ENCODE measurements around the gene DNMT3A.

DNMT3A gene

GRCh38 chr2:25335204-25335603 is 6.5 kb downstream of the DNMT3A start:
- Histone ChIP-seq H2AK5ac (ENCODE audit: low read length, severe bottlenecking) (no peak overlapping the region), H3K23ac (ENCODE audit: low read length in 2 of 2) (no peak overlapping the region), H3K79me1 (replicated peaks; ENCODE audit: low read length, poor library complexity, severe bottlenecking) (peaks cover 64% of the 10 kb centered on the region), H2BK15ac (ENCODE audit: low read depth, poor library complexity, severe bottlenecking) (no peak overlapping the region), H3K14ac (ENCODE audit: low read length in 2 of 2) (no peak overlapping the region), H3K18ac (ENCODE audit: low read depth in 1 of 2, low read length in 2 of 2) (no peak overlapping the region), H2BK12ac (ENCODE audit: low read length in 2 of 2) (no peak overlapping the region), H4K8ac (ENCODE audit: low read length) (no peak overlapping the region), H3K27ac (ENCODE audit: low read length, poor library complexity, severe bottlenecking) (no peak overlapping the region), H3K4me3 (ENCODE audit: insufficient read depth in 1 of 2, low read depth in 1 of 2, low read length in 2 of 2) (no peak overlapping the region), H3K4me2 (ENCODE audit: low read length, poor library complexity, severe bottlenecking) (no peak overlapping the region), H3K36me3 (ENCODE audit: control insufficient read depth in 1 of 2, insufficient read depth in 2 of 2, low read depth in 1 of 2, low read length in 2 of 2) (peaks cover 0 to 27% of the 10 kb centered on the region in 2 experiments), H3K9ac (ENCODE audit: low read length) (no peak overlapping the region), H4K91ac (ENCODE audit: low read length) (no peak overlapping the region), H3K27me3 (ENCODE audit: control insufficient read depth in 1 of 2, insufficient read depth in 1 of 2, low read length in 2 of 2) (no peaks in the 10 kb centered on the region), H3K9me3 (ENCODE audit: control insufficient read depth, low read length) (no peaks in the 10 kb centered on the region), H2BK5ac (ENCODE audit: low read depth, low read length, poor library complexity, severe bottlenecking) (no peak overlapping the region), H3K4me1 (ENCODE audit: control insufficient read depth, insufficient read depth, low read depth, low read length) (peaks cover 28% of the 10 kb centered on the region), H2BK120ac (ENCODE audit: low read depth, low read length) (no peak overlapping the region), H3K4ac (ENCODE audit: low read depth in 1 of 2, low read length in 2 of 2) (no peak overlapping the region), H2AFZ (ENCODE audit: low read depth, low read length) (no peak overlapping the region)
- no peak for DNase-seq
- WGBS = 85% methylated on average over 8 of the region's 8 CpGs

GRCh38 chr2:25334482-25334881 is 7.2 kb downstream of the DNMT3A start:
- Histone ChIP-seq H3K9me3 (ENCODE audit: control insufficient read depth, low read length) (no peaks in the 10 kb centered on the region), H4K91ac (ENCODE audit: low read length) (no peak overlapping the region)

GRCh38 chr2:25333981-25334380 is 7.7 kb downstream of the DNMT3A start:
- Histone ChIP-seq H3K27me3 (ENCODE audit: control insufficient read depth in 1 of 2, insufficient read depth in 1 of 2, low read length in 2 of 2) (no peaks in the 10 kb centered on the region), H3K4ac (ENCODE audit: low read depth in 1 of 2, low read length in 2 of 2) (no peak overlapping the region), H3K4me1 (ENCODE audit: control insufficient read depth, insufficient read depth, low read depth, low read length) (peaks cover 21% of the 10 kb centered on the region), H3K9ac (ENCODE audit: low read length) (no peak overlapping the region), H3K14ac (ENCODE audit: low read length in 2 of 2) (no peak overlapping the region), H4K8ac (ENCODE audit: low read length) (no peak overlapping the region), H3K9me3 (ENCODE audit: control insufficient read depth, low read length) (no peaks in the 10 kb centered on the region), H3K36me3 (ENCODE audit: control insufficient read depth in 1 of 2, insufficient read depth in 2 of 2, low read depth in 1 of 2, low read length in 2 of 2) (peaks cover 0 to 25% of the 10 kb centered on the region in 2 experiments), H4K91ac (ENCODE audit: low read length) (no peak overlapping the region), H2AK5ac (ENCODE audit: low read length, severe bottlenecking) (no peak overlapping the region), H3K4me3 (ENCODE audit: insufficient read depth in 1 of 2, low read depth in 1 of 2, low read length in 2 of 2) (no peak overlapping the region), H3K27ac (ENCODE audit: low read length, poor library complexity, severe bottlenecking) (no peak overlapping the region), H2AFZ (ENCODE audit: low read depth, low read length) (no peak overlapping the region), H2BK5ac (ENCODE audit: low read depth, low read length, poor library complexity, severe bottlenecking) (no peak overlapping the region), H2BK15ac (ENCODE audit: low read depth, poor library complexity, severe bottlenecking) (no peak overlapping the region), H3K23ac (ENCODE audit: low read length in 2 of 2) (no peak overlapping the region), H3K18ac (ENCODE audit: low read depth in 1 of 2, low read length in 2 of 2) (no peak overlapping the region), H3K4me2 (ENCODE audit: low read length, poor library complexity, severe bottlenecking) (no peak overlapping the region), H2BK120ac (ENCODE audit: low read depth, low read length) (no peak overlapping the region), H2BK12ac (ENCODE audit: low read length in 2 of 2) (no peak overlapping the region), H3K79me1 (replicated peaks; ENCODE audit: low read length, poor library complexity, severe bottlenecking) (peaks cover 70% of the 10 kb centered on the region)
- no peak for DNase-seq
- WGBS = 78% methylated on average over 3 of the region's 4 CpGs

More at GRCh38 chr2:25334482-25334881, 7.2 kb downstream of the DNMT3A start:
- Histone ChIP-seq H3K4ac (ENCODE audit: low read depth in 1 of 2, low read length in 2 of 2) (no peak overlapping the region), H4K8ac (ENCODE audit: low read length) (no peak overlapping the region), H3K18ac (ENCODE audit: low read depth in 1 of 2, low read length in 2 of 2) (no peak overlapping the region), H2BK5ac (ENCODE audit: low read depth, low read length, poor library complexity, severe bottlenecking) (no peak overlapping the region), H2BK12ac (ENCODE audit: low read length in 2 of 2) (no peak overlapping the region), H3K79me1 (replicated peaks; ENCODE audit: low read length, poor library complexity, severe bottlenecking) (peaks cover 67% of the 10 kb centered on the region), H3K4me2 (ENCODE audit: low read length, poor library complexity, severe bottlenecking) (no peak overlapping the region), H3K27ac (ENCODE audit: low read length, poor library complexity, severe bottlenecking) (no peak overlapping the region), H3K23ac (ENCODE audit: low read length in 2 of 2) (no peak overlapping the region), H3K4me1 (ENCODE audit: control insufficient read depth, insufficient read depth, low read depth, low read length) (peaks cover 24% of the 10 kb centered on the region), H3K27me3 (ENCODE audit: control insufficient read depth in 1 of 2, insufficient read depth in 1 of 2, low read length in 2 of 2) (no peaks in the 10 kb centered on the region), H2BK120ac (ENCODE audit: low read depth, low read length) (no peak overlapping the region), H2BK15ac (ENCODE audit: low read depth, poor library complexity, severe bottlenecking) (no peak overlapping the region), H3K9ac (ENCODE audit: low read length) (no peak overlapping the region), H2AFZ (ENCODE audit: low read depth, low read length) (no peak overlapping the region), H2AK5ac (ENCODE audit: low read length, severe bottlenecking) (no peak overlapping the region), H3K4me3 (ENCODE audit: insufficient read depth in 1 of 2, low read depth in 1 of 2, low read length in 2 of 2) (no peak overlapping the region), H3K14ac (ENCODE audit: low read length in 2 of 2) (no peak overlapping the region), H3K36me3 (ENCODE audit: control insufficient read depth in 1 of 2, insufficient read depth in 2 of 2, low read depth in 1 of 2, low read length in 2 of 2) (peaks cover 0 to 26% of the 10 kb centered on the region in 2 experiments)
- DNase-seq = no peak
- 86% methylated on average over 8 of the region's 8 CpGs for WGBS

GRCh38 chr2:25332571-25332970 is 9.2 kb downstream of the DNMT3A start:
- no peaks in the 10 kb centered on the region for H3K9me3 ChIP-seq (ENCODE audit: control insufficient read depth, low read length)
- H3K4me2 ChIP-seq (ENCODE audit: low read length, poor library complexity, severe bottlenecking) = no peak overlapping the region
- H2BK5ac ChIP-seq (ENCODE audit: low read depth, low read length, poor library complexity, severe bottlenecking) = no peak overlapping the region
- H2BK120ac ChIP-seq (ENCODE audit: low read depth, low read length) = no peak overlapping the region
- no peak overlapping the region for H2AK5ac ChIP-seq (ENCODE audit: low read length, severe bottlenecking)
- peaks cover 0 to 24% of the 10 kb centered on the region in 2 experiments for H3K36me3 ChIP-seq (ENCODE audit: control insufficient read depth in 1 of 2, insufficient read depth in 2 of 2, low read depth in 1 of 2, low read length in 2 of 2)
- H3K27me3 ChIP-seq (ENCODE audit: control insufficient read depth in 1 of 2, insufficient read depth in 1 of 2, low read length in 2 of 2) = no peaks in the 10 kb centered on the region
- no peak overlapping the region for H3K4me3 ChIP-seq (ENCODE audit: insufficient read depth in 1 of 2, low read depth in 1 of 2, low read length in 2 of 2)
- no peak overlapping the region for H3K27ac ChIP-seq (ENCODE audit: low read length, poor library complexity, severe bottlenecking)
- no peak overlapping the region for H3K9ac ChIP-seq (ENCODE audit: low read length)
- no peak overlapping the region for H2BK15ac ChIP-seq (ENCODE audit: low read depth, poor library complexity, severe bottlenecking)
- no peak for DNase-seq
- H2AFZ ChIP-seq (ENCODE audit: low read depth, low read length) = no peak overlapping the region
- H3K4me1 ChIP-seq (ENCODE audit: control insufficient read depth, insufficient read depth, low read depth, low read length) = peaks cover 17% of the 10 kb centered on the region
- no peak overlapping the region for H4K91ac ChIP-seq (ENCODE audit: low read length)
- 92% methylated on average over 9 of the region's 9 CpGs for WGBS
- H3K4ac ChIP-seq (ENCODE audit: low read depth in 1 of 2, low read length in 2 of 2) = no peak overlapping the region
- H2BK12ac ChIP-seq (ENCODE audit: low read length in 2 of 2) = no peak overlapping the region
- no peak overlapping the region for H4K8ac ChIP-seq (ENCODE audit: low read length)
- H3K23ac ChIP-seq (ENCODE audit: low read length in 2 of 2) = no peak overlapping the region
- H3K14ac ChIP-seq (ENCODE audit: low read length in 2 of 2) = no peak overlapping the region
- no peak overlapping the region for H3K18ac ChIP-seq (ENCODE audit: low read depth in 1 of 2, low read length in 2 of 2)
- H3K79me1 ChIP-seq (replicated peaks; ENCODE audit: low read length, poor library complexity, severe bottlenecking) = peaks cover 74% of the 10 kb centered on the region
